ENCODE measurements around the gene H2BK1.

- no peak for TF ChIP-seq CTCF (IDR thresholded peaks at IDR 0.05; ENCODE audit: low read depth, low read length, poor library complexity, severe bottlenecking)
- no peak for TF ChIP-seq EZH2phosphoT487 (IDR thresholded peaks at IDR 0.05; ENCODE audit: borderline replicate concordance, low read length)
Measured at GRCh38 chr7:151201751-151202150, 8.5 kb downstream of the H2BK1 start.

Data from DOHH2 (cell line).